Endothelial cell of umbilical vein (primary cell): ENCODE results near the gene DNAH3. TPM values are rescaled to one million over a fixed set of nuclear protein-coding genes. Genes with fewer than 3 reads are reported as not detected.
"Not testable (repeated sequence)": the region's sequence is repeated elsewhere in the genome, so short reads cannot be mapped to it uniquely, and the experiment has no call there.

ENCODE experiments used
- BruUV-seq: library from RNA; stranded (reverse); fragments of 400-500 nt; replicated peaks from 2 replicates; lab custom pipeline; 2021; lab: Mats Ljungman, UMichigan
- CTCF ChIA-PET: fragments of 300-600, 350-600 bp; sonication (Branson Sonifier 250); formaldehyde crosslinking; loops from one replicate; lab custom pipeline; 2021; ENCODE audit warnings: antibody characterized with exemption, inconsistent platforms; lab: Charles Lee
- POLR2A ChIA-PET: fragments of 300-600, 350-600 bp; sonication (Branson Sonifier 250); formaldehyde crosslinking; loops from one replicate; lab custom pipeline; 2021; ENCODE audit warnings: antibody characterized with exemption, inconsistent platforms; lab: Charles Lee
- DNase-seq: peaks from one replicate; pipeline ENCODE4 v3.0.0-alpha.2; 2011; ENCODE audit warnings: low read depth, low spot score
- FAIRE-seq: peaks from 2 replicates; lab custom pipeline; 2011; peaks lifted over from hg19 to GRCh38; lab: Jason Lieb, UNC
- H2AFZ ChIP-seq: 2 replicates; pipeline ENCODE4 v1.6.0; 2012; ENCODE audit warnings: low read depth, low read length, control low read depth, inconsistent platforms
- H3K27ac ChIP-seq: 2 replicates; pipeline ENCODE4 v1.5.1; 2011; ENCODE audit warnings: low read depth, mild to moderate bottlenecking, control low read depth, low read length, moderate library complexity; ENCODE audit not compliant: insufficient read depth
- H3K27me3 ChIP-seq, 2 experiments: 2 replicates each; pipeline versions ENCODE4 v1.6.0 to v1.6.1; 2011; ENCODE audit warnings: low read length in 2 of 2, mixed read lengths in 1 of 2; ENCODE audit not compliant: control insufficient read depth in 2 of 2, insufficient read depth in 2 of 2
- H3K36me3 ChIP-seq, 2 experiments: 2 replicates in 1 of 2; 3 replicates in 1 of 2; pipeline ENCODE4 v1.5.1; 2011; ENCODE audit warnings: low read length in 2 of 2, mild to moderate bottlenecking in 1 of 2, moderate library complexity in 1 of 2; ENCODE audit not compliant: control insufficient read depth in 2 of 2, insufficient read depth in 2 of 2; ENCODE audit errors: extremely low read depth in 1 of 2
- H3K4me1 ChIP-seq: 3 replicates; pipeline ENCODE4 v1.5.1; 2011; ENCODE audit warnings: mild to moderate bottlenecking, low read length; ENCODE audit not compliant: control insufficient read depth, insufficient read depth; ENCODE audit errors: extremely low read depth
- H3K4me2 ChIP-seq: 2 replicates; pipeline ENCODE4 v1.6.1; 2011; ENCODE audit warnings: low read length, control low read depth, mixed read lengths; ENCODE audit not compliant: insufficient read depth
- H3K4me3 ChIP-seq, 3 experiments: fragments of 200-600 bp in 1 of 3; sonication (generic), shearing (Covaris generic) in 1 of 3; replicated peaks in 1 of 3; 2 replicates each; pipeline ENCODE4 v1.5.1; 2011 to 2016; ENCODE audit warnings: control low read depth in 3 of 3, low read length in 3 of 3, mild to moderate bottlenecking in 2 of 3, inconsistent platforms in 1 of 3, low read depth in 1 of 3, moderate library complexity in 1 of 3; ENCODE audit not compliant: insufficient read depth in 1 of 3
- H3K79me2 ChIP-seq: 2 replicates; pipeline ENCODE4 v1.6.0; 2012; ENCODE audit warnings: low read length, inconsistent platforms; ENCODE audit not compliant: control insufficient read depth, insufficient read depth
- H3K9ac ChIP-seq: replicated peaks from 2 replicates; pipeline ENCODE3; 2011; ENCODE audit warnings: low read length, control low read depth; ENCODE audit not compliant: insufficient read depth; ENCODE audit errors: extremely low read depth
- H3K9me1 ChIP-seq: replicated peaks from 3 replicates; pipeline ENCODE4 v1.6.0; 2011; ENCODE audit warnings: mild to moderate bottlenecking, low read length; ENCODE audit not compliant: control insufficient read depth, insufficient read depth; ENCODE audit errors: extremely low read depth
- H3K9me3 ChIP-seq: replicated peaks from 2 replicates; pipeline ENCODE4 v1.5.1; 2012; ENCODE audit warnings: low read length, inconsistent platforms; ENCODE audit not compliant: control insufficient read depth, insufficient read depth
- H4K20me1 ChIP-seq: replicated peaks from 2 replicates; pipeline ENCODE3; 2011; ENCODE audit warnings: mild to moderate bottlenecking, low read length; ENCODE audit not compliant: control insufficient read depth, insufficient read depth; ENCODE audit errors: extremely low read depth
- CTCF ChIP-seq, 2 donors: IDR thresholded peaks; 1 replicate in 1 of 2; 2 replicates in 1 of 2; pipeline ENCODE4 v1.5.1; 2011; ENCODE audit warnings: low read length in 2 of 2, mild to moderate bottlenecking in 2 of 2, moderate library complexity in 2 of 2, control low read depth in 1 of 2, inconsistent platforms in 1 of 2, low read depth in 1 of 2; ENCODE audit not compliant: insufficient read depth in 1 of 2; ENCODE audit errors: extremely low read depth in 1 of 2
- FOS ChIP-seq: IDR thresholded peaks from 2 replicates; pipeline ENCODE4 v1.6.1; 2011; ENCODE audit warnings: mild to moderate bottlenecking, low read length, moderate library complexity, borderline replicate concordance; ENCODE audit not compliant: insufficient read depth
- GATA2 ChIP-seq: IDR thresholded peaks from 2 replicates; pipeline ENCODE4 v1.7.0; 2011; ENCODE audit warnings: low read depth, mild to moderate bottlenecking, moderate library complexity, mixed read lengths, low read length; ENCODE audit not compliant: insufficient read length, insufficient read depth
- JUN ChIP-seq: IDR thresholded peaks from 2 replicates; pipeline ENCODE4 v1.6.1; 2011; ENCODE audit warnings: borderline replicate concordance, low read depth; ENCODE audit not compliant: insufficient read length, insufficient read depth
- MYC ChIP-seq: IDR thresholded peaks from one replicate; pipeline ENCODE4 v1.6.1; 2011; ENCODE audit warnings: mild to moderate bottlenecking, low read depth, low read length
- POLR2AphosphoS5 ChIP-seq: IDR thresholded peaks from 2 replicates; pipeline ENCODE4 v1.6.1; 2012; ENCODE audit warnings: low read depth, mild to moderate bottlenecking, control low read depth, low read length, moderate library complexity; ENCODE audit not compliant: insufficient read depth
- dilution Hi-C: fragments of 300-500 bp; cut with MboI; formaldehyde crosslinking; loops from one replicate; pipeline ENCODE4 v1.15.0; 2019; ENCODE audit warnings: low sequenced_read_pairs; ENCODE audit not compliant: extremely low pct_ligation_motif_present
- intact Hi-C: fragments of 100-400 bp; cut with micrococcal nuclease; formaldehyde crosslinking; loops from one replicate; pipeline ENCODE4 v1.10.0; 2022
- polyA plus RNA-seq, 4 experiments: library from polyadenylated mRNA; depleted of rRNA in 3 of 4; stranded (reverse) in 3 of 4; unstranded in 1 of 4; fragments of >200 nt; gene quantifications; 2 replicates each; pipeline versions ENCODE4 v1.2.1 to v1.2.3, GENCODE V29; 2011 to 2012; ENCODE audit warnings: missing spikeins in 1 of 4
- total RNA-seq: library from RNA; stranded (reverse); gene quantifications from 2 replicates; pipeline ENCODE4 v1.2.3, GENCODE V29; 2021
- TF ChIP-seq, protein P1 (sequence below): IDR thresholded peaks from 2 replicates; pipeline ENCODE4 v1.6.1; 2011; ENCODE audit not compliant: insufficient read depth, insufficient read length

The DNAH3 gene
- total and polyA plus RNA-seq, 2 donors (not counting 3 experiments of a cell fraction or from before 2014, with no cell fraction given) = not detected

DNA sequence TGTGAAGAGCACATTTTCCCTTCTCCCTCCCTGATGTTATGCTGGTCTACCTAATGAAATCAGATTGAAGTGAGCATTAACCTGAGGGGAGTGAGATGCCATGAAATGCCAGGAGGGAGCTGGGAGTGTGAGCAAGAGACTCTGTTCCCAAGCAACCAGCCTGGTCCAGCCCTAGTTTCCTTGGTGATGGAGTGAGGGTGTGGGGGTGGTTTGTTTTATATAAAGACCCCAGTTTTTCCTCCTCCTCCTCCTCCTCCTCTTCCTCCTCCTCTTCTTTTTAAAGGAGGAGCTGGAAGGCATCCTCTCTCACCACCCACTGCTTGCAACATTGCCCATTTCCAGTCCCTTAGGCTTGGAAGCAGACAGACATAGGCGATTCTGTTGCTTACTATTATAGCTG, 97.1 kb downstream of the DNAH3 start:
- no peaks in the 10 kb centered on the region for H3K36me3 ChIP-seq
- H3K27ac ChIP-seq = no peak overlapping the region
- CTCF ChIA-PET = interaction anchor here (0.6 kb wide), 1 partner anchor 26 kb away, joined by 3 read pairs; no protein-coding TSS in a partner anchor
- no peaks in the 10 kb centered on the region for H3K9me1 ChIP-seq
- no peaks in the 10 kb centered on the region for H3K4me1 ChIP-seq
- no peaks in the 10 kb centered on the region for H3K9me3 ChIP-seq
- DNase-seq (no peak), FAIRE-seq (no peak)
- peaks cover 2% of the 10 kb centered on the region in 2 experiments for H3K27me3 ChIP-seq
- H3K4me2 ChIP-seq = no peak overlapping the region
- no peaks in the 10 kb centered on the region for H4K20me1 ChIP-seq
- TF ChIP-seq POLR2AphosphoS5 (no peak), FOS (no peak), GATA2 (no peak), CTCF (IDR thresholded peaks at IDR 0.05; ENCODE audit: extremely low read depth in 1 of 2, insufficient read depth in 1 of 2, low read depth in 1 of 2, low read length in 2 of 2) (no peak), JUN (no peak), MYC (no peak)
- TF ChIP-seq, protein P1, sequence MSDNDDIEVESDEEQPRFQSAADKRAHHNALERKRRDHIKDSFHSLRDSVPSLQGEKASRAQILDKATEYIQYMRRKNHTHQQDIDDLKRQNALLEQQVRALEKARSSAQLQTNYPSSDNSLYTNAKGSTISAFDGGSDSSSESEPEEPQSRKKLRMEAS = no peak
- no peak overlapping the region for H2AFZ ChIP-seq
- H3K4me3 ChIP-seq = no peak overlapping the region
- POLR2A ChIA-PET = no interaction called here
- H3K79me2 ChIP-seq = no peaks in the 10 kb centered on the region
- BruUV-seq = no TSS peak
- dilution Hi-C loops (no loop called here), intact Hi-C loops (no loop called here)
- H3K9ac ChIP-seq = no peak overlapping the region

DNA sequence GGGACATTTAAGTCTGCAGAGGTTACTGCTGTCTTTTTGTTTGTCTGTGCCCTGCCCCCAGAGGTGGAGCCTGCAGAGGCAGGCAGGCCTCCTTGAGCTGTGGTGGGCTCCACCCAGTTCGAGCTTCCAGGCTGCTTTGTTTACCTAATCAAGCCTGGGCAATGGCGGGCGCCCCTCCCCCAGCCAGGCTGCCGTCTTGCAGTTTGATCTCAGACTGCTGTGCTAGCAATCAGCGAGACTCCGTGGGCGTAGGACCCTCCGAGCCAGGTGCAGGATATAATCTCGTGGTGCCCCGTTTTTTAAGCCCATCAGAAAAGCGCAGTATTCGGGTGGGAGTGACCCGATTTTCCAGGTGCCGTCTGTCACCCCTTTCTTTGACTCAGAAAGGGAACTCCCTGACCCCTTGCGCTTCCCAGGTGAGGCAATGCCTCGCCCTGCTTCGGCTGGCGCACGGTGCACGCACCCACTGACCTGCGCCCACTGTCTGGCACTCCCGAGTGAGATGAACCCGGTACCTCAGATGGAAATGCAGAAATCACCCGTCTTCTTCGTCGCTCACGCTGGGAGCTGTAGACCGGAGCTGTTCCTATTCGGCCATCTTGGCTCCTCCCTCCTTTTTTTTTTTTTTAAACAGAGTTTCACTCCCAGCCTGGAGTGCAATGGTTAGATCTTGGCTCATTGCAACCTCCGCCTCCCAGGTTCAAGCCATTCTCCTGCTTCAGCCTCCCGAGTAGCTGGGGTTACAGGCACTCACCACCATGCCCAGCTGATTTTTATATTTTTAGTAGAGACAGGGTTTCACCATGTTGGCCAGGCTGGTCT, 102.3 kb downstream of the DNAH3 start:
- H2AFZ ChIP-seq, dilution Hi-C loops, FAIRE-seq, H4K20me1 ChIP-seq, H3K4me2 ChIP-seq, POLR2A ChIA-PET, CTCF ChIA-PET, BruUV-seq, H3K4me1 ChIP-seq, H3K79me2 ChIP-seq, DNase-seq, intact Hi-C loops, H3K36me3 ChIP-seq, H3K27me3 ChIP-seq, H3K27ac ChIP-seq, H3K9me3 ChIP-seq, H3K4me3 ChIP-seq, H3K9ac ChIP-seq, H3K9me1 ChIP-seq: not testable (repeated sequence)
